ENCODE results near the gene NOS1AP.

DNA sequence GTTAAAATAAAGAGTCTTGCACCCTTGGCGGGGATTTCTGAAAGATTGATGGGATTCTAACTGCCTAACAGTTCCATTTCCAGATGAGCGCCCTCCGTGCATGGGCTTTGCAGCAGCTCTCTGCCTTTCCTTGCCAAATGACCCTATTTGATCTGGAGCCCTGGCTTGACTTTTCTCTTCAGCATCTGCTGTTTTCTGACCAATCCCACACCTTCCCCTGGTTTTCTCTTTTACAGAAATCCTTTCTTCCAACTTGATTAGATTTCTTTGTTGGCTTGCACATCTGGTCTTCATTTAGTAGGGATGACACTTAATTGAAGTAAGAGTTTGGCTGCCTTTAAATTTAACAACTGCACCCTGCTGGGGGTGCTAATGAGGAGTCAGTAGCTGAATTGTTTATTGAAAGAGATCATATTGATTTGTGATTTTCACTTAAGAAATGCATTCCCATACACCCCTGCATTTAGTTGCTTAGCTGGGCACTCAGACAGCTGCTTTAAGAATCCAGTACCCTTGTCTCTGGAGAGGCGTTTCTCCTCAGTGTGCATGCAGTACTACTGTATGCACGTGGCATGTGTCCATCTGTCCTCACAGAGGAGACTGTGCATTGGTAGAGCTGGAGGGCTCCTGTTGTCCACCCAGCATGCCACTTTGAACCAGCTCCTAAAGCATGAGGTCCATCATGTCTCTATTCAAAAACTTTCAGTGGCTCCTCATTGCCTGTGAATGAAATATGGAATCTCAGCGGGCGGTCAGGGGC lies 99.7 kb downstream of the NOS1AP start:
- TF ChIP-seq, protein P1, sequence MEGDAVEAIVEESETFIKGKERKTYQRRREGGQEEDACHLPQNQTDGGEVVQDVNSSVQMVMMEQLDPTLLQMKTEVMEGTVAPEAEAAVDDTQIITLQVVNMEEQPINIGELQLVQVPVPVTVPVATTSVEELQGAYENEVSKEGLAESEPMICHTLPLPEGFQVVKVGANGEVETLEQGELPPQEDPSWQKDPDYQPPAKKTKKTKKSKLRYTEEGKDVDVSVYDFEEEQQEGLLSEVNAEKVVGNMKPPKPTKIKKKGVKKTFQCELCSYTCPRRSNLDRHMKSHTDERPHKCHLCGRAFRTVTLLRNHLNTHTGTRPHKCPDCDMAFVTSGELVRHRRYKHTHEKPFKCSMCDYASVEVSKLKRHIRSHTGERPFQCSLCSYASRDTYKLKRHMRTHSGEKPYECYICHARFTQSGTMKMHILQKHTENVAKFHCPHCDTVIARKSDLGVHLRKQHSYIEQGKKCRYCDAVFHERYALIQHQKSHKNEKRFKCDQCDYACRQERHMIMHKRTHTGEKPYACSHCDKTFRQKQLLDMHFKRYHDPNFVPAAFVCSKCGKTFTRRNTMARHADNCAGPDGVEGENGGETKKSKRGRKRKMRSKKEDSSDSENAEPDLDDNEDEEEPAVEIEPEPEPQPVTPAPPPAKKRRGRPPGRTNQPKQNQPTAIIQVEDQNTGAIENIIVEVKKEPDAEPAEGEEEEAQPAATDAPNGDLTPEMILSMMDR (IDR thresholded peaks at IDR 0.05; ENCODE audit: low read depth, low read length), result no peak
- no peak for TF ChIP-seq POLR2A (IDR thresholded peaks at IDR 0.05; ENCODE audit: extremely low read depth, insufficient read length)
- TF ChIP-seq, protein P2, sequence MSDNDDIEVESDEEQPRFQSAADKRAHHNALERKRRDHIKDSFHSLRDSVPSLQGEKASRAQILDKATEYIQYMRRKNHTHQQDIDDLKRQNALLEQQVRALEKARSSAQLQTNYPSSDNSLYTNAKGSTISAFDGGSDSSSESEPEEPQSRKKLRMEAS (IDR thresholded peaks at IDR 0.05; ENCODE audit: low read depth, low read length), result no peak
